COLO668 (cell line): Measurements from ENCODE around the gene NTF3.

ENCODE experiments used
- DNase-seq: peaks from one replicate; lab custom pipeline; 2025; ENCODE audit not compliant: unreplicated experiment; lab: John Stamatoyannopoulos, UW

The NTF3 gene

DNA sequence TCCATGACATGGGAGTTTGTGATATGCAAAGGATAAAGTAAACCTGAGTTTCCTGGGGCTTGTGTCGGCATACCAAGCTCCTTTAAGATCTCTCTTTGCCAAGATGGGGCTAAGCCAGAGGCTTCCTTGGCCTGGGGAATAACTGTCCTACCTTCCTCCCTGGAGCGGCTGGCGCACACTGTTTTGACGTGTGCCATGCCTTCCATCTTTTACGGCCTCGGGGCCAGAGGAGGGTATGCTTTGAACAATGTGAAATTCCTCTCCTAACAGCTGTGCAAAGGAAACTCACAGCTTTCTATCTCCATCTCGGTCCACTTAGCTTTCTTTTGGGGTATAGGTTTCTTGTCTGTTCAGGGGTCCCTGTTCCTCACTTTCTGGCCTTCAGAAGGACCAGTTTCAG lies 55.2 kb downstream of the NTF3 start:
- no peak for DNase-seq

DNA sequence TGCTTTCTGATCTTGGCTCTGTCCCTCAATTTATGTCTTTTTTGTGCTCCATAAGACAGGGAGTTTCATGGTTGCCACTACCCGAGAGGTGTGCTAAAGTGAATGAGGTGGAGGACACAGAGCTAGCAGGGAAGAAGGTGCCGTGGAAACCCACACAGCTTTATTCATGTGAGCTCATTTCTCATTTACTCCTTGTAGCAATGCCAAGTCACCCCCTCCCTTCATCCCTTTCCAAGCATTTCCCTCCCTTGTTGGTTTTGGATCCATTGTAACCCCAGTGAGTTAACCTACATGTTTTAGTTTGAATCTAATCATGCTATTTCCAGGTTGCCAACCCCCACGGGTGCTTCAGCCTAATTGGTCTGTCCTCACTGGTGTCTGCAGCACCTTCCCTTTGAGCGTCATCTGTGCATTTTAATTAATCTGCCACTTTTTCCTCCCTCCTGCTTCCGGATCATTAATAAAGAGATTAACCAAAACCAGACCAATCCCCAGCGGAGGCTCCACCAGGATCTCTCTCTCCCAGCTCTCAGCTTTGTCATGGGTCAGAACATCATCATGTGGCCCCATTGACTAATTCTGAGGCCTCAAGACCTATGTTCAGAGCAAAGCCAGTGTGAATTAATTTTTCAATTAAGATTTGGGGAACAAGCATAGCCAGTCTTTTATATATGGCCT lies 56.2 kb downstream of the NTF3 start:
- DNase-seq = no peak

- no peak for DNase-seq
Observed at GRCh38 chr12:5488626-5488955, 56.7 kb downstream of the NTF3 start.

- DNase-seq = no peak
Observed at GRCh38 chr12:5489017-5489416, 57.1 kb downstream of the NTF3 start.

DNA sequence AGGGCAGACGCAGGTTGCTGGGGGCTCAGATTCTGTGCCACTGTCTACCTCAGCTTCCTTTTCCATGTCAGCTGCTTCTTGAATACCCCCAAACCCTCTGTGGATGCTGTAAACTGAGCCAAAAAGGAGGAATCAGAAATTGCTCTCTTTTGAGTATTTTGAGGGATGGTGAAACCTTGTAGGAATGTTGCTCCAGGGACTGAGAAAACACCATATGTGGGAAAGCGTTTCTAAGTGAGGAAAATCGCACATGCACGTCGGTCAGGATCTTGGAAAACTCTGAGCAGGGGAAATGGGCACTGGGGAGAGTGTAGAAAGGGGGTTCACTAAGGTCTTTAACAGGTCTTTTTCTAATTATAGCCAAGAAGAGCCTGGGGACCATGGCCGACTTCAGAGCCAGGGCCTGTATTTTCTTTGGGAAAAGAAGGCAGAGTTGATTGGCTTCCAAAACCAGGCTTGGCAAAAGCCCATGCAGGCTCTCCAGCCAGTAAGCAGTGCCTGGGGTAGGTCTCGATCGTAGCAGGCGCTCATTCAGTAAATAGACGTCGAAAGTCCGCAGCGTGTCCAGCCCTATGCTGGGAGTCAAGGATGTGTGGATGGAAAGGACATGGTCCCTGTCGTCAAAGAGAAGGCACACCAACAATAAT lies 58.0 kb downstream of the NTF3 start:
- DNase-seq = no peak

GRCh38 chr12:5492562-5492961 lies 60.7 kb downstream of the NTF3 start:
- no peak for DNase-seq

- no peak for DNase-seq
Observed at GRCh38 chr12:5493018-5493417, 61.1 kb downstream of the NTF3 start.

DNA sequence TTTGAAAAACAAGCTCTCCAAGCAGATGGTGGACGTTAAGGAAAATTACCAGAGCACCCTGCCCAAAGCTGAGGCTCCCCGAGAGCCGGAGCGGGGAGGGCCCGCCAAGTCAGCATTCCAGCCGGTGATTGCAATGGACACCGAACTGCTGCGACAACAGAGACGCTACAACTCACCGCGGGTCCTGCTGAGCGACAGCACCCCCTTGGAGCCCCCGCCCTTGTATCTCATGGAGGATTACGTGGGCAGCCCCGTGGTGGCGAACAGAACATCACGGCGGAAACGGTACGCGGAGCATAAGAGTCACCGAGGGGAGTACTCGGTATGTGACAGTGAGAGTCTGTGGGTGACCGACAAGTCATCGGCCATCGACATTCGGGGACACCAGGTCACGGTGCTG lies 62.4 kb downstream of the NTF3 start:
- DNase-seq = no peak

- DNase-seq = no peak
Observed at GRCh38 chr12:5497329-5498053, 65.6 kb downstream of the NTF3 start.

- no peak for DNase-seq
Observed at GRCh38 chr12:5498076-5498475, 66.2 kb downstream of the NTF3 start.

- no peak for DNase-seq
Observed at GRCh38 chr12:5498806-5499205, 66.9 kb downstream of the NTF3 start.

- no peak for DNase-seq
Observed at GRCh38 chr12:5499566-5500330, 67.8 kb downstream of the NTF3 start.

- DNase-seq = no peak
Observed at GRCh38 chr12:5500331-5500659, 68.4 kb downstream of the NTF3 start.

- DNase-seq = no peak
Observed at GRCh38 chr12:5503774-5504173, 71.9 kb downstream of the NTF3 start.

- no peak for DNase-seq
Observed at GRCh38 chr12:5505116-5505515, 73.2 kb downstream of the NTF3 start.

DNA sequence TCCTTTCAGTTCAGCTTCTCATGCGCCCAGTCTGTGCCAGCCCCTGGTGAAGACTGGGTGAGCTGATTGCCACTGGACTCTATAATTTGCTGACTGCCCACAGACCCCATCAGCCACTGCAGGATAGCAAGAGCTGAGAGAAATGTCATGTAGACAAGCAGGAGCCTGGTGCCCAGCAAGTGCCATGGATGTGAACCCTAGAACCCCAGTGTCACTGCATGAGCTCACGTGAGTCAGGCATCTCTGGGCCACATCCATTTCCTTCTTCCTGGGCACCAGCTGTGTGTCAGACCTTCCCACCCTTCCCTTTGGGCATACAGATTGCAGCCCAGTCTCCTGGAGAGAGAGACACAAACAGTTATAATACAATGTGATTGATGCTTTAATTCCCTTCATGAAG lies 73.8 kb downstream of the NTF3 start:
- no peak for DNase-seq

DNA sequence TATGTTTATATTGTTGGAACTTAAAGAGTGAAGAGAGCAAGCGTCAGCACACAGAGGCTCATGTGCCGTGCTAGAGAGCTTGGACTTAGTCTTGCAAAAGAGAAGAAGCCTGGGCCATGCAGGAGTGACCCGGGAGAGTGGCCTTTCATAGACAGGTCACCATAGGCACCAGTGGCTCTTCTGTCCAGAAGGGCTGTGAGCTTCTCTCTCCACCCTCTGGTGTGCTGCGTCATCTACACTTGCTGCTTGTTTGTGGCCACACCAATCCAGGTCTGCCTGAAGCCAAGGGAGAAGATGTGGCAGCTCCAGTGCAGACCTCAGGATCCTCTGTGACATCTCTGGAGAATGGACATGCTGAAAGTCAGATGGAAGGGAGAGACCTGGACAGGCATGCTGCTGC lies 74.4 kb downstream of the NTF3 start:
- DNase-seq = no peak

DNA sequence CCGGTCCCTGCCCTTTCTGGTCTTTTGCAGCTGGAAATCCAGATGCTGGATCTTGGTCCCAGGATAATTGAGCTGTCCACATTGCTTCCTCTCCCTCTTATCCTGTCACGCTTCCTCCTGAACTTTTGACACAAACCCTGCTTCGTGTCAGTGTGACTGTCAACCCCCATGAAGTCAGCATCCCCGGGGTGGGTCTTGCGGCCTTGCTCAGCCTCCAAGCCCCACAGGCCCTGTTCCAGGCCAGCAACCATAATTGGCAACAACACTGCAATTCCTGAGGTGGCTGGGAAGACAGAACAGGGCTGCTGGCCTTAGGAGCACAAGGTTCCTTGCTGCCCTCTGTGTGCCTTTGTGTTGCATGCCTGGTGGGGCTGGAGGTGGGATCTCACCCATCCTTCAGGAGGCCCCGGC lies 74.9 kb downstream of the NTF3 start:
- no peak for DNase-seq

DNA sequence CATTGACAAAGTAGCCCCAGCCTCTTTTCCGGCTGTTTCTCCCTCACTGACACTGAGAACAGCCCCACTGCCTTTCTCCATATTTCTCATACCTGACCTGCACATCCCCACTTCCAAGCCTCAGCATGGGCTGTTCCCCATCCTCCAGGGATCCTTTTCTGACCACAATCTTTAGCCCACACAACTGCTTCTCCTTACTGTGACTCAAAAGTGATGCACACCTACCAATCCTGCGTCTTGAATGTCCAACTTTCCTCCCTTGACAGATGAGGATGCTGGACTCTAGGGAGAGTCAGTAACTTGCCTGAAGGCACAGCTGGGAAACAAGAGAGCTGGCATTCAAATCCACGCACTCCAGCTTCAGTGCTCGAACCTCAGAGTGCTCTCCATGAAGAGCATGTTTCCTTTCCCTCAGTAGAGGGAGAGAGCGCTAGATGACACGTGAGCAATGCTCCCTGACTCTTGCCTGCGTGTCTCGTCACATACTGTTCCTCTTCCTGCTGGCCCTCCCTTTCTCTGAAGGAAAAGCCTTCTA lies 75.6 kb downstream of the NTF3 start:
- no peak for DNase-seq

DNA sequence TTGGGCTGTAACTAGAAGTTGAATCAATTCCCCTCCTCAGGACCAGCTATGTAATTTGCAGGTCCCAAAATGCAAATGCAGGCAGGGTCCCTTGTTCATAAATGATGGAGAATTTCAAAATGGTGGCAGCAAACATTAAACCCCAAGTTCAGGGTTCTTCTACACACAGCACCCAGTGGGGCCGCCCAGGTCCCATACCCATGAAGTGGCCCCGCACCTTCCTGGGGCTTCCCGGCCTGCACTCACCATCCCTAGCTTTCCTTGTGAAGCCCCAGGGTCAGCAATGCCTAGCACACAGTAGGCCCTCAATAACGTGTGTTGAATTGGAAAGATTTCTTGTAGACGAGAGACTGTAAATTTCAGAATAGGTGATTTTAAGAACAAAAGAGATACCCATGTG lies 76.0 kb downstream of the NTF3 start:
- no peak for DNase-seq

- DNase-seq = no peak
Observed at GRCh38 chr12:5509102-5509501, 77.2 kb downstream of the NTF3 start.

GRCh38 chr12:5509557-5509956 lies 77.6 kb downstream of the NTF3 start:
- no peak for DNase-seq
